Measurements from ENCODE around the gene MRPS25.

The MRPS25 gene

DNA sequence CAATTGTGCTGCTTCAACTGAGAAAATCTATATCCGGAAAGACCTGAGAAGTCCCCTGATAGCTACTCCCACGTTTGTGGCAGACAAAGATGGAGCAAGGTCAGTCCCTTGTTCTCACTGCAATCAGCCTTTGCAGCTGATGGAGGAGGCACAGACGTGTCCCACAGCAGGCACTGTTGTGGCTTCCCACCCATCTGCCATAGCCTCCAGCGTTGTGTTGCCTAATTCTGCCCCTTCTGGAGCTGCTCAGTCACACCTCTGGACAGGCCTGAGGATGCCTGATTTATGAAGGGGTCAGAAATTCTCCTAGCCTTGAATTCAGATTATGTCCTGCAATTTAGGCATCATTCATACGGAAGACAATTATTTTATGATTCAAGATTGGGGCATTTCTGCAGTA lies 41.9 kb downstream of the MRPS25 start:
- Histone ChIP-seq H4K20me1 (ENCODE audit: insufficient read depth, low read length) (no peaks in the 10 kb centered on the region), H3K36me3 (ENCODE audit: insufficient read depth, low read length) (peaks cover 92% of the 10 kb centered on the region), H3K9ac (ENCODE audit: low read depth, low read length) (no peak overlapping the region), H3K9me3 (ENCODE audit: insufficient read depth, low read length, severe bottlenecking) (no peaks in the 10 kb centered on the region), H3K4me3 (ENCODE audit: low read depth in 1 of 2, low read length in 2 of 2) (no peak overlapping the region), H3K4me2 (ENCODE audit: insufficient read depth, low read length) (no peak overlapping the region), H3K27ac (ENCODE audit: low read length) (no peak overlapping the region), H3K27me3 (ENCODE audit: insufficient read depth, low read length, poor library complexity) (no peaks in the 10 kb centered on the region), H3K4me1 (ENCODE audit: insufficient read depth, low read length) (no peaks in the 10 kb centered on the region), H2AFZ (ENCODE audit: low read depth, low read length) (no peak overlapping the region), H3K79me2 (ENCODE audit: insufficient read depth, low read length) (no peaks in the 10 kb centered on the region)
- ATAC-seq (ENCODE audit: insufficient read depth, low read depth), result no peak
- no peak for DNase-seq
- TF ChIP-seq, protein P1, sequence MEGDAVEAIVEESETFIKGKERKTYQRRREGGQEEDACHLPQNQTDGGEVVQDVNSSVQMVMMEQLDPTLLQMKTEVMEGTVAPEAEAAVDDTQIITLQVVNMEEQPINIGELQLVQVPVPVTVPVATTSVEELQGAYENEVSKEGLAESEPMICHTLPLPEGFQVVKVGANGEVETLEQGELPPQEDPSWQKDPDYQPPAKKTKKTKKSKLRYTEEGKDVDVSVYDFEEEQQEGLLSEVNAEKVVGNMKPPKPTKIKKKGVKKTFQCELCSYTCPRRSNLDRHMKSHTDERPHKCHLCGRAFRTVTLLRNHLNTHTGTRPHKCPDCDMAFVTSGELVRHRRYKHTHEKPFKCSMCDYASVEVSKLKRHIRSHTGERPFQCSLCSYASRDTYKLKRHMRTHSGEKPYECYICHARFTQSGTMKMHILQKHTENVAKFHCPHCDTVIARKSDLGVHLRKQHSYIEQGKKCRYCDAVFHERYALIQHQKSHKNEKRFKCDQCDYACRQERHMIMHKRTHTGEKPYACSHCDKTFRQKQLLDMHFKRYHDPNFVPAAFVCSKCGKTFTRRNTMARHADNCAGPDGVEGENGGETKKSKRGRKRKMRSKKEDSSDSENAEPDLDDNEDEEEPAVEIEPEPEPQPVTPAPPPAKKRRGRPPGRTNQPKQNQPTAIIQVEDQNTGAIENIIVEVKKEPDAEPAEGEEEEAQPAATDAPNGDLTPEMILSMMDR (IDR thresholded peaks at IDR 0.05; ENCODE audit: borderline replicate concordance, extremely low read depth, low read length, poor library complexity, severe bottlenecking), result no peak
- TF ChIP-seq EZH2 (IDR thresholded peaks at IDR 0.05; ENCODE audit: borderline replicate concordance, low read depth, low read length, severe bottlenecking), result no peak

DNA sequence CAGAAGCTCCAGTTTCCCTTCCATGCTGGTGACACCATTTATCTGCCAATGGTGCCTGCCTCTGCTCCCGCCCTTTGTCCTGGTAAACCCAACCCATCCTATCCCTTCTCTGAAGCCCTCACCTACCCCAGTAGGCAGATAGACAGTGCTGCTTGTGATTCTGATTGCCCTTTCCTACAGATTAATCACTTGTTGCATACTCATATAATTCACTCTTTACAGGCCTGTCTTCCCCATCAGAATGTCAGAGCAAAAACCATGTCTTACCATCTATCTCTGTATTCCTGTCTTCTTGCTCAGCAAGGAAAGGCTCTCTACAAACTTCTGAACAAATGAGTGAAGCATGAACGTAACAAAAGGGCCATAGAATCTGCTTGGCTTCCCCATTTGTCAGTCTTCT lies 47.9 kb downstream of the MRPS25 start:
- TF ChIP-seq EZH2 (IDR thresholded peaks at IDR 0.05; ENCODE audit: borderline replicate concordance, low read depth, low read length, severe bottlenecking), result no peak
- TF ChIP-seq, protein P1 (IDR thresholded peaks at IDR 0.05; ENCODE audit: borderline replicate concordance, extremely low read depth, low read length, poor library complexity, severe bottlenecking), result no peak
- Histone ChIP-seq H3K4me2 (ENCODE audit: insufficient read depth, low read length) (no peak overlapping the region), H3K4me1 (ENCODE audit: insufficient read depth, low read length) (no peaks in the 10 kb centered on the region), H3K27ac (ENCODE audit: low read length) (no peak overlapping the region), H3K79me2 (ENCODE audit: insufficient read depth, low read length) (no peaks in the 10 kb centered on the region), H3K4me3 (ENCODE audit: low read depth in 1 of 2, low read length in 2 of 2) (no peak overlapping the region), H3K27me3 (ENCODE audit: insufficient read depth, low read length, poor library complexity) (no peaks in the 10 kb centered on the region), H3K9ac (ENCODE audit: low read depth, low read length) (no peak overlapping the region), H3K36me3 (ENCODE audit: insufficient read depth, low read length) (peaks cover 94% of the 10 kb centered on the region), H4K20me1 (ENCODE audit: insufficient read depth, low read length) (0 out of 2 replicates have a peak, but pooled peaks cover 3% of the 10 kb centered on the region), H3K9me3 (ENCODE audit: insufficient read depth, low read length, severe bottlenecking) (no peaks in the 10 kb centered on the region), H2AFZ (ENCODE audit: low read depth, low read length) (no peak overlapping the region)
- ATAC-seq (ENCODE audit: insufficient read depth, low read depth) (no peak), DNase-seq (no peak)

DNA sequence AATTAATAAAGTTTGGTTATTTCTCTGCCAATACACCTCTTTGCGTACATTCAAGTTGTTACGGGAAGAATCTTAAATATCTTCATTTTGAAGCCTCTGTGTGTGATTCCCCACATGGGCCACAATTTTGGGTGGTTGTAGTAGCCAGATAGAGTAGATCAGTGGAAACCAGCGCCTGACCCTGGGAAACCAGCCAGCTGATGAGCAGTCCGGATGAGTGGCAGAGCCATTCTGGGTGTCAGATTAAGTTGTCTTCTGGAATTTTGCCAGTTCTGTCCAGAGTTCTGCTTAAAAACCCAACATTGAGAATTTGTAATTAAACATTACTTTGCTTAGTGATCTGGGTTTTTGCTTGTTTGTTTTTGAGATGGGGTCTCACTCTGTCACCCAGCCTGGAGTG lies 49.7 kb downstream of the MRPS25 start:
- no peak overlapping the region for H3K4me2 ChIP-seq (ENCODE audit: insufficient read depth, low read length)
- H3K27me3 ChIP-seq (ENCODE audit: insufficient read depth, low read length, poor library complexity), result no peaks in the 10 kb centered on the region
- no peak for DNase-seq
- no peak for TF ChIP-seq EZH2 (IDR thresholded peaks at IDR 0.05; ENCODE audit: borderline replicate concordance, low read depth, low read length, severe bottlenecking)
- TF ChIP-seq, protein P1 (IDR thresholded peaks at IDR 0.05; ENCODE audit: borderline replicate concordance, extremely low read depth, low read length, poor library complexity, severe bottlenecking), result no peak
- no peak overlapping the region for H2AFZ ChIP-seq (ENCODE audit: low read depth, low read length)
- H4K20me1 ChIP-seq (ENCODE audit: insufficient read depth, low read length), result 0 out of 2 replicates have a peak, but pooled peaks cover 3% of the 10 kb centered on the region
- no peak overlapping the region for H3K4me3 ChIP-seq (ENCODE audit: low read depth in 1 of 2, low read length in 2 of 2)
- H3K9ac ChIP-seq (ENCODE audit: low read depth, low read length), result no peak overlapping the region
- H3K4me1 ChIP-seq (ENCODE audit: insufficient read depth, low read length), result no peaks in the 10 kb centered on the region
- ATAC-seq (ENCODE audit: insufficient read depth, low read depth), result no peak
- H3K36me3 ChIP-seq (ENCODE audit: insufficient read depth, low read length), result peaks cover 94% of the 10 kb centered on the region
- peaks cover 6% of the 10 kb centered on the region; the same call in 1 of the 2 replicates for H3K79me2 ChIP-seq (ENCODE audit: insufficient read depth, low read length)
- H3K27ac ChIP-seq (ENCODE audit: low read length), result no peak overlapping the region
- no peaks in the 10 kb centered on the region for H3K9me3 ChIP-seq (ENCODE audit: insufficient read depth, low read length, severe bottlenecking)
